HepG2 (cell line): ENCODE measurements around the gene CHST1. TPM values are rescaled to one million over a fixed set of nuclear protein-coding genes. Genes with fewer than 3 reads are reported as not detected.

Experiments used
- ATAC-seq: fragments of 200-7000 bp; cut with Tn5 transposase; 3 replicates; pipeline ENCODE4 v1.9.1; 2020; ENCODE audit warnings: mild to moderate bottlenecking, moderate library complexity
- BruUV-seq: library from RNA; stranded (reverse); fragments of 400-500 nt; replicated peaks from 2 replicates; lab custom pipeline; 2021; lab: Mats Ljungman, UMichigan
- CTCF ChIA-PET: fragments of 300-600 bp; formaldehyde crosslinking; extraction: SDS; loops from one replicate; lab custom pipeline; 2021; ENCODE audit warnings: low total read pairs, inconsistent platforms, low intra/inter-chr PET ratio; lab: Yijun Ruan, JAX
- POLR2A ChIA-PET: fragments of 350-600 bp; sonication (Branson Sonifier 250); formaldehyde crosslinking; loops from one replicate; lab custom pipeline; 2020; ENCODE audit warnings: antibody characterized with exemption, inconsistent platforms; lab: Yijun Ruan, JAX
- DNase-seq: peaks from one replicate; pipeline ENCODE4 v3.0.0-alpha.2; 2015; ENCODE audit warnings: low spot score
- FAIRE-seq: peaks from 3 replicates; lab custom pipeline; 2011; peaks lifted over from hg19 to GRCh38; lab: Jason Lieb, UNC
- H2AFZ ChIP-seq: one replicate; pipeline ENCODE4 v1.6.1; 2011; ENCODE audit warnings: low read length, inconsistent platforms
- H3K27ac ChIP-seq: fragments of 300-600 bp; 3 replicates; pipeline ENCODE4 v1.8.0; 2011; ENCODE audit warnings: mixed run types, mild to moderate bottlenecking, mixed read lengths, low read length, inconsistent platforms; ENCODE audit not compliant: insufficient read depth; ENCODE audit errors: extremely low read length
- H3K27me3 ChIP-seq, 2 experiments: fragments of 200-600 bp in 1 of 2; 2 replicates in 1 of 2; 3 replicates in 1 of 2; pipeline versions ENCODE4 v1.6.0 to v1.8.0; 2011; ENCODE audit warnings: low read length in 2 of 2, mild to moderate bottlenecking in 2 of 2, moderate library complexity in 2 of 2, inconsistent platforms in 1 of 2; ENCODE audit not compliant: insufficient read depth in 2 of 2, control insufficient read depth in 1 of 2
- H3K36me3 ChIP-seq, 2 experiments: fragments of 200-600 bp in 1 of 2; replicated peaks in 1 of 2; 2 replicates in 1 of 2; 3 replicates in 1 of 2; pipeline versions ENCODE4 v1.5.1 to v1.8.0; 2011; ENCODE audit warnings: low read length in 2 of 2, inconsistent platforms in 1 of 2; ENCODE audit not compliant: insufficient read depth in 2 of 2, control insufficient read depth in 1 of 2
- H3K4me1 ChIP-seq: 2 replicates; pipeline ENCODE4 v1.5.1; 2012; ENCODE audit warnings: low read length, inconsistent platforms; ENCODE audit not compliant: insufficient read depth
- H3K4me2 ChIP-seq: 2 replicates; pipeline ENCODE4 v1.6.0; 2011; ENCODE audit warnings: low read depth, low read length, inconsistent platforms
- H3K4me3 ChIP-seq, 3 experiments: fragments of 200-600 bp in 1 of 3; sonication (generic), shearing (Covaris generic) in 1 of 3; replicated peaks in 1 of 3; 2 replicates each; pipeline ENCODE4 v1.5.1; 2011 to 2016; ENCODE audit warnings: low read length in 3 of 3, inconsistent platforms in 2 of 3, low read depth in 2 of 3, mild to moderate bottlenecking in 2 of 3, control low read depth in 1 of 3, mixed read lengths in 1 of 3; ENCODE audit not compliant: insufficient read depth in 1 of 3
- H3K79me2 ChIP-seq: one replicate; pipeline ENCODE4 v1.6.1; 2011; ENCODE audit warnings: low read length, inconsistent platforms; ENCODE audit not compliant: insufficient read depth
- H3K9ac ChIP-seq: 2 replicates; pipeline ENCODE4 v1.6.0; 2011; ENCODE audit warnings: mild to moderate bottlenecking, low read depth, low read length, inconsistent platforms; ENCODE audit not compliant: insufficient read depth
- H3K9me3 ChIP-seq: 2 replicates; pipeline ENCODE4 v1.5.1; 2012; ENCODE audit warnings: mild to moderate bottlenecking, low read length
- H4K20me1 ChIP-seq: 2 replicates; pipeline ENCODE4 v1.6.0; 2011; ENCODE audit warnings: inconsistent platforms, mild to moderate bottlenecking, low read length, moderate library complexity; ENCODE audit not compliant: insufficient read depth
- ADNP ChIP-seq: sonication (generic); formaldehyde crosslinking; IDR thresholded peaks from 2 replicates; pipeline ENCODE4 v1.4.0; 2020; ENCODE audit warnings: missing genetic modification reagents
- HOXA5 ChIP-seq: sonication (generic); formaldehyde crosslinking; IDR thresholded peaks from 2 replicates; pipeline ENCODE4 v1.4.0; 2020; ENCODE audit warnings: missing genetic modification reagents
- KDM5A ChIP-seq: fragments of 200-600 bp; sonication (generic); IDR thresholded peaks from 2 replicates; pipeline ENCODE4 v1.7.0; 2018; ENCODE audit warnings: antibody characterized with exemption, mild to moderate bottlenecking, low read length, borderline replicate concordance
- ZNF274 ChIP-seq: sonication (generic); formaldehyde crosslinking; IDR thresholded peaks from 2 replicates; pipeline ENCODE4 v1.5.1; 2020; ENCODE audit warnings: mild to moderate bottlenecking, missing genetic modification reagents
- ZNF850 ChIP-seq: sonication (generic); formaldehyde crosslinking; conservative IDR thresholded peaks from 2 replicates; pipeline ENCODE4 v1.9.0; 2021; ENCODE audit warnings: mild to moderate bottlenecking, missing genetic modification reagents
- WGBS: methylation state at CpG from one replicate; pipeline ENCODE4 v1.1.6; 2017; ENCODE audit warnings: low lambda C conversion rate; 5-methylcytosine and 5-hydroxymethylcytosine counted together
- in situ Hi-C: cut with HindIII; loops from 2 replicates; pipeline ENCODE4 v1.10.0; 2017; ENCODE audit warnings: low pct_unique_long_range_greater_than_20kb; ENCODE audit not compliant: extremely low pct_ligation_motif_present
- intact Hi-C: fragments of 100-400 bp; cut with micrococcal nuclease; formaldehyde crosslinking; loops from one replicate; pipeline ENCODE4 v1.10.0; 2022; ENCODE audit not compliant: unreplicated experiment
- polyA plus RNA-seq, 8 experiments: library from polyadenylated mRNA; depleted of rRNA in 3 of 8; stranded (reverse) in 7 of 8; unstranded in 1 of 8; fragments of >200 nt; fragmentation: Illumina TruSeq in 4 of 8; extraction: Trizol in 4 of 8; gene quantifications; 2 replicates each; pipeline versions ENCODE4 v1.2.1 to v1.2.3, GENCODE V29; 2011 to 2016; ENCODE audit warnings: low read depth in 4 of 8, missing spikeins in 1 of 8, mixed read lengths in 1 of 8; ENCODE audit not compliant: insufficient read depth in 1 of 8
- total RNA-seq, 5 experiments: library from RNA; depleted of rRNA; stranded (reverse); fragments of >200 nt; fragmentation: Illumina TruSeq; extraction: Trizol; gene quantifications; 2 replicates each; pipeline ENCODE4 v1.2.3, GENCODE V29; 2016; ENCODE audit warnings: low read depth in 1 of 5
- TF ChIP-seq, protein P1 (sequence below): sonication (generic); formaldehyde crosslinking; conservative IDR thresholded peaks from 2 replicates; pipeline ENCODE4 v1.4.0; 2020; ENCODE audit warnings: missing genetic modification reagents
- TF ChIP-seq, protein P2 (sequence below), 2 experiments: sonication (generic) in 1 of 2; formaldehyde crosslinking in 1 of 2; IDR thresholded peaks; 2 replicates each; pipeline versions ENCODE4 v1.4.0 to v1.6.1; 2018 to 2020; ENCODE audit warnings: missing genetic modification reagents in 2 of 2, borderline replicate concordance in 1 of 2, low read depth in 1 of 2, mild to moderate bottlenecking in 1 of 2, missing biosample characterization in 1 of 2
- TF ChIP-seq, protein P3 (sequence below): sonication (generic); formaldehyde crosslinking; IDR thresholded peaks from 2 replicates; pipeline ENCODE4 v1.4.0; 2020; ENCODE audit warnings: missing genetic modification reagents, borderline replicate concordance
- TF ChIP-seq, protein P4 (sequence below): sonication (generic); formaldehyde crosslinking; IDR thresholded peaks from 2 replicates; pipeline ENCODE4 v1.4.0; 2020; ENCODE audit warnings: mild to moderate bottlenecking, low read depth, missing genetic modification reagents
- TF ChIP-seq, protein P5 (sequence below): IDR thresholded peaks from 2 replicates; pipeline ENCODE4 v1.4.0; 2020; ENCODE audit warnings: mild to moderate bottlenecking, missing genetic modification reagents

The CHST1 gene
- total and polyA plus RNA-seq, 2 of the 13 experiments (the other 11 are each of a cell fraction or from before 2014, with no cell fraction given) = not detected

DNA sequence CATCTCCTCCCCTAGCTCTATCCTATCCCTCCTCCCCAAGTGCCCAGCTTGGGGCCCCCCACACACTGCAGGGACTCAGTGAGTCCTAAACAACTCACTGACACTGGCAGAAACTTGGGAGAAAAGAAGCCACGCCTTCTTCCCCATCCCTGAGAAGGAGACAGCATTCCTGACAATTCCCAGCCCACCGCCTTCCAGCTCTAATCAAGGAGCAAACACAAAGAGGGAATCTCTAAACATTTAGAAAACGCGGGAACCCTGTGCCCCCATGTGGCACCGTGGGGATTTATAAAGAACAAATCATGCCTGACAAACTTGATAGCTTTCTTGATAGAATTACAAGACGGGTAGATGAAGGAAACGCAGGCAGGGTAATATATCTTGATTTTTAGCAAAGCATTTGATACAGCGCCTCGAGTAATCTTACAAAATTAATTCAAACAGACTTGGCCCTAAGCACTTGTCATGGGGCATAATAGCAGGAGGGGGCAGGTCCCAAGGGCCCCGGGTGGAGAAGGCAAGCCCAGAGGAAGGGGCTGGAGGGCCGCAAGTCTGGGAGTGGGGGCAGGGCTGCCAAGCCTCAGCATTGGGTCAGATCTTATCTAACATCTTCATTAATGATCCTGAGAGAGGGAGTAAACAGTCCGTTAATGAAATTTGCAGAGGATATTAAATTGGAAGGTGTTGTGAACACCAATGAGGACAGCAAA, 4.5 kb downstream of the CHST1 start (continued):
- TF ChIP-seq, protein P1, sequence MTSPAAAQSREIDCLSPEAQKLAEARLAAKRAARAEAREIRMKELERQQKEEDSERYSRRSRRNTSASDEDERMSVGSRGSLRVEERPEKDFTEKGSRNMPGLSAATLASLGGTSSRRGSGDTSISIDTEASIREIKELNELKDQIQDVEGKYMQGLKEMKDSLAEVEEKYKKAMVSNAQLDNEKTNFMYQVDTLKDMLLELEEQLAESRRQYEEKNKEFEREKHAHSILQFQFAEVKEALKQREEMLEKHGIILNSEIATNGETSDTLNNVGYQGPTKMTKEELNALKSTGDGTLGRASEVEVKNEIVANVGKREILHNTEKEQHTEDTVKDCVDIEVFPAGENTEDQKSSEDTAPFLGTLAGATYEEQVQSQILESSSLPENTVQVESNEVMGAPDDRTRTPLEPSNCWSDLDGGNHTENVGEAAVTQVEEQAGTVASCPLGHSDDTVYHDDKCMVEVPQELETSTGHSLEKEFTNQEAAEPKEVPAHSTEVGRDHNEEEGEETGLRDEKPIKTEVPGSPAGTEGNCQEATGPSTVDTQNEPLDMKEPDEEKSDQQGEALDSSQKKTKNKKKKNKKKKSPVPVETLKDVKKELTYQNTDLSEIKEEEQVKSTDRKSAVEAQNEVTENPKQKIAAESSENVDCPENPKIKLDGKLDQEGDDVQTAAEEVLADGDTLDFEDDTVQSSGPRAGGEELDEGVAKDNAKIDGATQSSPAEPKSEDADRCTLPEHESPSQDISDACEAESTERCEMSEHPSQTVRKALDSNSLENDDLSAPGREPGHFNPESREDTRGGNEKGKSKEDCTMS (CRISPR knock-in tag) = no peak
- TF ChIP-seq KDM5A = no peak

DNA sequence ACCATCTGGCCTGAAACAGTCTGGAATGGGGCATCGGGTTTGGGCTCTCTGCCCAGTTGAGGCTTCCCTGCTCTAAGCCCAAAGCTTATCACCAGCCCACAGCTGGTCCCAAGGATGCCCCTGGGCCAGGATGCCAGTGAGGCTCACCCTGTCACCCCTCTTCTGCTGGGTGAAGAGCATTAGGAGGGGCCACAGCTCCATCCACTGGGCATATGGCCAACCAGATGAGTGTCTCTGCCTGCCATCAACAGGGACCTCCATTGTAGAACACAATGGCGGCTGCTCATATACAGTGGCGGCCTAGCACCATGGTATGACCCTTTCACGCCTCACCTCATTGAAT, 5.6 kb downstream of the CHST1 start:
- Histone ChIP-seq H3K27ac (no peak overlapping the region), H3K79me2 (no peaks in the 10 kb centered on the region), H3K27me3 (peaks cover 21 to 66% of the 10 kb centered on the region in 2 experiments), H3K9me3 (no peaks in the 10 kb centered on the region), H4K20me1 (peaks cover 3% of the 10 kb centered on the region; the same call in 1 of the 2 replicates), H2AFZ (no peak overlapping the region), H3K36me3 (no peaks in the 10 kb centered on the region), H3K4me3 (no peak overlapping the region), H3K4me2 (no peak overlapping the region), H3K9ac (no peak overlapping the region), H3K4me1 (no peaks in the 10 kb centered on the region)
- FAIRE-seq (no peak), ATAC-seq (no peak), DNase-seq (no peak)
- in situ Hi-C loops (no loop called here), intact Hi-C loops (no loop called here)
- no TSS peak for BruUV-seq
- 0% methylated on average over 1 of the region's 4 CpGs for WGBS
- ChIA-PET POLR2A (no interaction called here), CTCF (no interaction called here)
- no peak for TF ChIP-seq HOXA5
- no peak for TF ChIP-seq ZNF850 (CRISPR knock-in tag)
- TF ChIP-seq, protein P2, sequence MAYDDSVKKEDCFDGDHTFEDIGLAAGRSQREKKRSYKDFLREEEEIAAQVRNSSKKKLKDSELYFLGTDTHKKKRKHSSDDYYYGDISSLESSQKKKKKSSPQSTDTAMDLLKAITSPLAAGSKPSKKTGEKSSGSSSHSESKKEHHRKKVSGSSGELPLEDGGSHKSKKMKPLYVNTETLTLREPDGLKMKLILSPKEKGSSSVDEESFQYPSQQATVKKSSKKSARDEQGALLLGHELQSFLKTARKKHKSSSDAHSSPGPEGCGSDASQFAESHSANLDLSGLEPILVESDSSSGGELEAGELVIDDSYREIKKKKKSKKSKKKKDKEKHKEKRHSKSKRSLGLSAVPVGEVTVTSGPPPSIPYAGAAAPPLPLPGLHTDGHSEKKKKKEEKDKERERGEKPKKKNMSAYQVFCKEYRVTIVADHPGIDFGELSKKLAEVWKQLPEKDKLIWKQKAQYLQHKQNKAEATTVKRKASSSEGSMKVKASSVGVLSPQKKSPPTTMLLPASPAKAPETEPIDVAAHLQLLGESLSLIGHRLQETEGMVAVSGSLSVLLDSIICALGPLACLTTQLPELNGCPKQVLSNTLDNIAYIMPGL (CRISPR knock-in tag; IDR thresholded peaks at IDR 0.05; ENCODE audit: borderline replicate concordance in 1 of 2, low read depth in 1 of 2) = no peak
- TF ChIP-seq, protein P3, sequence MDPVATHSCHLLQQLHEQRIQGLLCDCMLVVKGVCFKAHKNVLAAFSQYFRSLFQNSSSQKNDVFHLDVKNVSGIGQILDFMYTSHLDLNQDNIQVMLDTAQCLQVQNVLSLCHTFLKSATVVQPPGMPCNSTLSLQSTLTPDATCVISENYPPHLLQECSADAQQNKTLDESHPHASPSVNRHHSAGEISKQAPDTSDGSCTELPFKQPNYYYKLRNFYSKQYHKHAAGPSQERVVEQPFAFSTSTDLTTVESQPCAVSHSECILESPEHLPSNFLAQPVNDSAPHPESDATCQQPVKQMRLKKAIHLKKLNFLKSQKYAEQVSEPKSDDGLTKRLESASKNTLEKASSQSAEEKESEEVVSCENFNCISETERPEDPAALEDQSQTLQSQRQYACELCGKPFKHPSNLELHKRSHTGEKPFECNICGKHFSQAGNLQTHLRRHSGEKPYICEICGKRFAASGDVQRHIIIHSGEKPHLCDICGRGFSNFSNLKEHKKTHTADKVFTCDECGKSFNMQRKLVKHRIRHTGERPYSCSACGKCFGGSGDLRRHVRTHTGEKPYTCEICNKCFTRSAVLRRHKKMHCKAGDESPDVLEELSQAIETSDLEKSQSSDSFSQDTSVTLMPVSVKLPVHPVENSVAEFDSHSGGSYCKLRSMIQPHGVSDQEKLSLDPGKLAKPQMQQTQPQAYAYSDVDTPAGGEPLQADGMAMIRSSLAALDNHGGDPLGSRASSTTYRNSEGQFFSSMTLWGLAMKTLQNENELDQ (CRISPR knock-in tag) = no peak
- TF ChIP-seq ZNF274 = no peak
- TF ChIP-seq, protein P4, sequence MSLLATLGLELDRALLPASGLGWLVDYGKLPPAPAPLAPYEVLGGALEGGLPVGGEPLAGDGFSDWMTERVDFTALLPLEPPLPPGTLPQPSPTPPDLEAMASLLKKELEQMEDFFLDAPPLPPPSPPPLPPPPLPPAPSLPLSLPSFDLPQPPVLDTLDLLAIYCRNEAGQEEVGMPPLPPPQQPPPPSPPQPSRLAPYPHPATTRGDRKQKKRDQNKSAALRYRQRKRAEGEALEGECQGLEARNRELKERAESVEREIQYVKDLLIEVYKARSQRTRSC (CRISPR knock-in tag) = no peak
- TF ChIP-seq, protein P5, sequence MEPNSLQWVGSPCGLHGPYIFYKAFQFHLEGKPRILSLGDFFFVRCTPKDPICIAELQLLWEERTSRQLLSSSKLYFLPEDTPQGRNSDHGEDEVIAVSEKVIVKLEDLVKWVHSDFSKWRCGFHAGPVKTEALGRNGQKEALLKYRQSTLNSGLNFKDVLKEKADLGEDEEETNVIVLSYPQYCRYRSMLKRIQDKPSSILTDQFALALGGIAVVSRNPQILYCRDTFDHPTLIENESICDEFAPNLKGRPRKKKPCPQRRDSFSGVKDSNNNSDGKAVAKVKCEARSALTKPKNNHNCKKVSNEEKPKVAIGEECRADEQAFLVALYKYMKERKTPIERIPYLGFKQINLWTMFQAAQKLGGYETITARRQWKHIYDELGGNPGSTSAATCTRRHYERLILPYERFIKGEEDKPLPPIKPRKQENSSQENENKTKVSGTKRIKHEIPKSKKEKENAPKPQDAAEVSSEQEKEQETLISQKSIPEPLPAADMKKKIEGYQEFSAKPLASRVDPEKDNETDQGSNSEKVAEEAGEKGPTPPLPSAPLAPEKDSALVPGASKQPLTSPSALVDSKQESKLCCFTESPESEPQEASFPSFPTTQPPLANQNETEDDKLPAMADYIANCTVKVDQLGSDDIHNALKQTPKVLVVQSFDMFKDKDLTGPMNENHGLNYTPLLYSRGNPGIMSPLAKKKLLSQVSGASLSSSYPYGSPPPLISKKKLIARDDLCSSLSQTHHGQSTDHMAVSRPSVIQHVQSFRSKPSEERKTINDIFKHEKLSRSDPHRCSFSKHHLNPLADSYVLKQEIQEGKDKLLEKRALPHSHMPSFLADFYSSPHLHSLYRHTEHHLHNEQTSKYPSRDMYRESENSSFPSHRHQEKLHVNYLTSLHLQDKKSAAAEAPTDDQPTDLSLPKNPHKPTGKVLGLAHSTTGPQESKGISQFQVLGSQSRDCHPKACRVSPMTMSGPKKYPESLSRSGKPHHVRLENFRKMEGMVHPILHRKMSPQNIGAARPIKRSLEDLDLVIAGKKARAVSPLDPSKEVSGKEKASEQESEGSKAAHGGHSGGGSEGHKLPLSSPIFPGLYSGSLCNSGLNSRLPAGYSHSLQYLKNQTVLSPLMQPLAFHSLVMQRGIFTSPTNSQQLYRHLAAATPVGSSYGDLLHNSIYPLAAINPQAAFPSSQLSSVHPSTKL (CRISPR knock-in tag) = no peak
- no peak for TF ChIP-seq ADNP (CRISPR knock-in tag)
